Vagina (tissue), 2 donors: ENCODE results near the gene CNTRL.

ENCODE experiments used
- POLR2AphosphoS5 ChIP-seq, 2 donors: sonication (generic); formaldehyde crosslinking; IDR thresholded peaks; one replicate each; pipeline ENCODE4 v1.9.0; 2017; ENCODE audit warnings: antibody characterized with exemption in 2 of 2, mild to moderate bottlenecking in 2 of 2, low read depth in 1 of 2; ENCODE audit not compliant: insufficient read depth in 1 of 2
- TF ChIP-seq, protein P1 (sequence below), 3 experiments: fragments of 450-650 bp in 2 of 3; fragments of 200-600 bp in 1 of 3; sonication (generic) in 1 of 3; IDR thresholded peaks; one replicate each; pipeline ENCODE4 v1.5.1; 2017 to 2019; ENCODE audit warnings: antibody characterized with exemption in 3 of 3, mild to moderate bottlenecking in 2 of 3, moderate library complexity in 2 of 3

- TF ChIP-seq, protein P1, sequence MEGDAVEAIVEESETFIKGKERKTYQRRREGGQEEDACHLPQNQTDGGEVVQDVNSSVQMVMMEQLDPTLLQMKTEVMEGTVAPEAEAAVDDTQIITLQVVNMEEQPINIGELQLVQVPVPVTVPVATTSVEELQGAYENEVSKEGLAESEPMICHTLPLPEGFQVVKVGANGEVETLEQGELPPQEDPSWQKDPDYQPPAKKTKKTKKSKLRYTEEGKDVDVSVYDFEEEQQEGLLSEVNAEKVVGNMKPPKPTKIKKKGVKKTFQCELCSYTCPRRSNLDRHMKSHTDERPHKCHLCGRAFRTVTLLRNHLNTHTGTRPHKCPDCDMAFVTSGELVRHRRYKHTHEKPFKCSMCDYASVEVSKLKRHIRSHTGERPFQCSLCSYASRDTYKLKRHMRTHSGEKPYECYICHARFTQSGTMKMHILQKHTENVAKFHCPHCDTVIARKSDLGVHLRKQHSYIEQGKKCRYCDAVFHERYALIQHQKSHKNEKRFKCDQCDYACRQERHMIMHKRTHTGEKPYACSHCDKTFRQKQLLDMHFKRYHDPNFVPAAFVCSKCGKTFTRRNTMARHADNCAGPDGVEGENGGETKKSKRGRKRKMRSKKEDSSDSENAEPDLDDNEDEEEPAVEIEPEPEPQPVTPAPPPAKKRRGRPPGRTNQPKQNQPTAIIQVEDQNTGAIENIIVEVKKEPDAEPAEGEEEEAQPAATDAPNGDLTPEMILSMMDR (IDR thresholded peaks at IDR 0.05): no peak
- no peak for TF ChIP-seq POLR2AphosphoS5 (IDR thresholded peaks at IDR 0.05; ENCODE audit: insufficient read depth in 1 of 2, low read depth in 1 of 2)
Observed at GRCh38 chr9:121095057-121095456, 20.3 kb downstream of the CNTRL start.
